OCI-LY7 (cell line): ENCODE results near the gene PALLD.

ENCODE experiments used
- CTCF ChIP-seq: fragments of 200-600 bp; sonication (generic); conservative IDR thresholded peaks from 2 replicates; pipeline ENCODE4 v1.5.1; 2014; ENCODE audit warnings: mild to moderate bottlenecking, antibody characterized with exemption, low read length, moderate library complexity, mixed read lengths
- EZH2phosphoT487 ChIP-seq: fragments of 200-600 bp; sonication (generic); IDR thresholded peaks from 2 replicates; pipeline ENCODE4 v1.6.1; 2018; ENCODE audit warnings: low read depth, borderline replicate concordance, mild to moderate bottlenecking, mixed run types, antibody characterized with exemption, low read length, moderate library complexity, mixed read lengths

GRCh38 chr4:168677063-168677462, 180.2 kb downstream of the PALLD start:
- no peak for TF ChIP-seq CTCF
- TF ChIP-seq EZH2phosphoT487 = no peak
